ENCODE data around the gene DST.

Gene DST

DNA sequence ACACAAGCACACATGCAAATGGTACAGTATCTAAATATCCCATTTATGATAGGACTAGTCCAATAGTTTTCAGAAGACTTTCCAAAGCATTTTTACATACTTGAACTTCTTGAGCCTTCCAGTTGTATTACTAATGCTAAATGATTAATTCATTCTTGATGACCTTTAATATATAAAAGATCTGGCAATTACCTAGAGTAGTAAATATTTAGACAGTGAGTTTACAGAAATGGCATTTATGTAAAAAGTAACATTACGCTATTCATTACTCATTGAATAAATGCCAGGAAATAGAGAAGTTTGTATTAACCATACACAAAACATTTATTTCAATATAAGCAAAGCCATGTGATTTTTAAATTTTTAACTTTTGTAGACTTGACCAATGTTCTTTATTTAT, 158.8 kb downstream of the DST start:
- no peak for DNase-seq (ENCODE audit: low read depth)
- H3K4me3 ChIP-seq (ENCODE audit: low read length), result no peak overlapping the region
- TF ChIP-seq, protein P1, sequence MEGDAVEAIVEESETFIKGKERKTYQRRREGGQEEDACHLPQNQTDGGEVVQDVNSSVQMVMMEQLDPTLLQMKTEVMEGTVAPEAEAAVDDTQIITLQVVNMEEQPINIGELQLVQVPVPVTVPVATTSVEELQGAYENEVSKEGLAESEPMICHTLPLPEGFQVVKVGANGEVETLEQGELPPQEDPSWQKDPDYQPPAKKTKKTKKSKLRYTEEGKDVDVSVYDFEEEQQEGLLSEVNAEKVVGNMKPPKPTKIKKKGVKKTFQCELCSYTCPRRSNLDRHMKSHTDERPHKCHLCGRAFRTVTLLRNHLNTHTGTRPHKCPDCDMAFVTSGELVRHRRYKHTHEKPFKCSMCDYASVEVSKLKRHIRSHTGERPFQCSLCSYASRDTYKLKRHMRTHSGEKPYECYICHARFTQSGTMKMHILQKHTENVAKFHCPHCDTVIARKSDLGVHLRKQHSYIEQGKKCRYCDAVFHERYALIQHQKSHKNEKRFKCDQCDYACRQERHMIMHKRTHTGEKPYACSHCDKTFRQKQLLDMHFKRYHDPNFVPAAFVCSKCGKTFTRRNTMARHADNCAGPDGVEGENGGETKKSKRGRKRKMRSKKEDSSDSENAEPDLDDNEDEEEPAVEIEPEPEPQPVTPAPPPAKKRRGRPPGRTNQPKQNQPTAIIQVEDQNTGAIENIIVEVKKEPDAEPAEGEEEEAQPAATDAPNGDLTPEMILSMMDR (conservative IDR thresholded peaks at IDR 0.05; ENCODE audit: low read length), result no peak

DNA sequence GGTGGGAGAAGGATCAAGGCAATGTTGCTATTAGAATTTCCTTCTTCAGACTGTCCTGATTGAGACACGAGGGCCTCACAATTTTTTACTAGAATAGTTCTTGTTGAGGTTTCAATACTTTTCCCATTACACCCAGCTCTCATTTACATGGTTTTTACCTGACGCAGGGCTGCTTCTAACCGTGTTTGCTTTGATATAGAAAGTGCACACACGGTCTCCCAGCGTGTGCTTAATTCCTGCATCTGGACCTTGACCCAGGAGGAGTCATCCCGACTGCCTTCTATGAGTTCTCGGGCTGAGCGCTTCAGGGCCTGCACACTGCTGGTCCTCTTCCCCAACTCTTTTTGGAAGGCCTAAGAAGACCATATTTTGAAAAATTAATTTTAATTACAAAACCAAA, 160.2 kb downstream of the DST start:
- no peak for DNase-seq (ENCODE audit: low read depth)
- H3K4me3 ChIP-seq (ENCODE audit: low read length), result no peak overlapping the region
- TF ChIP-seq, protein P1 (conservative IDR thresholded peaks at IDR 0.05; ENCODE audit: low read length), result no peak

DNA sequence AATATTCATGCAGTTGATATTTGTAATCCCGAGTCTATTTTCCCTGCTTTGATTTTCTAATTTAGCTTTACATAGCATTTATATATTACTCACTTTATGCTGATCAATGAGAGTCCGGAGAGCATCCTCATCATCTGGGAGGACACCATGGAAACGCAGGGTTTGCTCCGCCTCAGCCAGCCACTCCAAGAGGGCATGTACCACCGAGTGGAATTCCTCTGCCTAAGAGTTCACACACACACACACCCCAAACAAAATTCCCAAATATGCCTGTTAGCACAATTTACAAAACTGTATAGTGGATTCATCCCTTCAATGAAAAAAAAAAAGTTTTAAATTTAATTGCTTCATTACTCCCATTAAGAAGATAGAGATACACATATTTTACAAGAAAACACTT, 160.7 kb downstream of the DST start:
- no peak overlapping the region for H3K4me3 ChIP-seq (ENCODE audit: low read length)
- no peak for DNase-seq (ENCODE audit: low read depth)
- TF ChIP-seq, protein P1 (conservative IDR thresholded peaks at IDR 0.05; ENCODE audit: low read length), result no peak

DNA sequence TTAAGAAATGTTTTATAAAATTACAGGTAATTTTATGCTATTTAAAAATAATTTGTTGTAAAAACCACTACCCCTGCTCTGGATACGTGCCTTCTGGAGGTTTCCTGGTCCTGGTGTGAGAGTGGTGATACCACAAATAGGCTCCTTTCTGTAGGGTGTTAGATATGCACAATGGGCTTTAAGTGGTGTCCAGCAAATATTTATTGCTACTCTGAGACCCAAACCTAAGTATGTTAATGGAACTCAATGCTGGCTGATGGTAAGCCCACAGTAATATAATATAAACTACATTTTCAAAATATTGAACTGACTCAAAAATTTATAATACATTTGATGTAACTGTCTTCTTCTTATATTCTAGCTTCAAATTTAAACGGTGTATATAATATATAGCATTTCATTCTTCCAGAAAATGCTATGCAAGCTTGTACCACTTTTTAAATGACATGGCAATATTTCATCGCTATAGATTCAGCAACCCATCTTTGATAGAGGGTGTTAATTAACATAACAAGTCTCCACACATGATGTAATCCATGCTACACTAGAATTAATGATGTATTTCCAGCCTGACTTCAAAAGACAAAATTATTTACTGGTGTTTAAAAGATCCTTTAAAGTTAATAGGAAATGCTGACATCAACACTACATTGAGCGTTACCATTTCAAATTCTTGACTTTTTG, 161.9 kb downstream of the DST start:
- TF ChIP-seq, protein P1 (conservative IDR thresholded peaks at IDR 0.05; ENCODE audit: low read length), result no peak
- no peak overlapping the region for H3K4me3 ChIP-seq (ENCODE audit: low read length)

DNA sequence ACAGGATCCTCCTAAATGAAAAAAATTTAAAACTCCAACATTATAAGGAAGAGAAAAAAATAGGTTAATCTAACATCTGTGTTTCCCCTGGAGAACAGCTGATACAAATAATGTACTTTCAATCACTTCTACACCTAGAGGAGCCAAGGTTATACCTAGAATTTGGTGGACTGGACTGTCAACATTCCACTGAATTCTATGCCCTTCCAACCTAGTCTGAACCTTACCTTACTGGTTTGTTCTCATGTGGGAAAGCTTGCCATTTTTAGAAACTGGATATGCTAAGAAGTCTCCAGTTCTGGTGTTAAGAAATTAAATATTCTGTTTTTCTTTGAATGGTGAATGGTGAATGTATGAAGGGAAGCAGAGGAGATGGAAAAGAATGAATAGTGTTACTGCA, 162.4 kb downstream of the DST start:
- DNase-seq (ENCODE audit: low read depth), result no peak
- H3K4me3 ChIP-seq (ENCODE audit: low read length), result no peak overlapping the region
- TF ChIP-seq, protein P1 (conservative IDR thresholded peaks at IDR 0.05; ENCODE audit: low read length), result no peak

More for the DNA sequence above, 161.9 kb downstream of the DST start:
- DNase-seq (ENCODE audit: low read depth), result no peak

DNA sequence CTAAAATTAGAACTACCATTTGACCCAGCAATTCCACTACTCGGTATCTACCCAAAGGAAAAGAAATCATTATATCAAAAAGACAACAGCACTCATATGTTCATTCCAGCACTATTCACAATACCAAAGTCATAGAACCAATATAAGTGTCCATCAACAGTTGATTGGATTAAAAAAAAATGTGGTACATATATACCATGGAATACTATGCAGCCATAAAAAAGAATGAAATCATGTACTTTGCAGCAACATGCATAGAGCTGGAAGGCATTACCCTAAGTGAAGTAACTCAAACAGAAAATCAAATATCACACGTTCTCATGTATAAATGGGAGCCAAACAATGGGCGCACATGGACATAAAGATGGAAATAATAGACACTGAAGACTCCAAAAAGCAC, 163.3 kb downstream of the DST start:
- DNase-seq (ENCODE audit: low read depth), result no peak

DNA sequence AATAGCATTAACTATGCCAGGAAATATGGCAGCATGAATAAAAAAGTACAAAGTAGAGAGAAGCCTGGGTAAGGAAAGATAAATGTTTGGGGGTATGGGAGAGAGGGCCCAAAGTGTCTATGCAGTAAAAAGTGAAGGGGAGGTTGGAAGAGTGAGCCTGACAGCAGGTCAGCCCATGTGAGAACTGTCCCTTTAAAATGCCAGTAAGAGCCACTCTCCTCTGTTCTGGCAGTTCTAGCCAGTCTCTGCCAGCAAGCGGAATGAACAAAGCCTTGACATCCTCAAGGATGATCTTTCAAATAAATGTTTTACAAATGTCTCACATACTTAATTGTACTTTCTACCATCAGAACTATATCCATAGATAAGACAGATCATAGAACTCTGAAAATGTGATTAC, 164.5 kb downstream of the DST start:
- no peak for DNase-seq (ENCODE audit: low read depth)
- TF ChIP-seq, protein P1 (conservative IDR thresholded peaks at IDR 0.05; ENCODE audit: low read length), result no peak
- H3K4me3 ChIP-seq (ENCODE audit: low read length), result no peak overlapping the region

More for the DNA sequence above, 163.3 kb downstream of the DST start:
- TF ChIP-seq, protein P1 (conservative IDR thresholded peaks at IDR 0.05; ENCODE audit: low read length), result no peak
- no peak overlapping the region for H3K4me3 ChIP-seq (ENCODE audit: low read length)
